ENCODE results near the gene TRIO.

The TRIO gene

DNA sequence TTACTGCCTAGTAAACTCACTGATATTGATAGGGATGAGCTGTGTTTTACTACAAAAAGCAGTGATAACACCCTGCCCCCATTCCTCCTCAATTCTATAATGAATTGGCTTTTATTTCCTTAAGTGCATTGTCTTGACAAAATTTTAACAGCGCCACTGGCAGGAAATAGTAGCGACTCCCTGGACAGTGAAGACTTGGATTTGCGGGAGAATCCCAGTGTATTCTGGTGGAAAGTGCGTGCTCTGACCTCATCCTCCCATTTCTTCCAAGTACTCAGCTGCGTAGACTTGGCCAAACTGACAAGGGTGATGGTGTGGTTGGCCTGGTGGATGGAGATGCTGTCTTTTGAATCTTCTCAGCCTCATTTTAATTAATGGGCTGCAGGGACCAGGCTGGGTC is 5.3 kb downstream of the TRIO start:
- no peak for DNase-seq (ENCODE audit: low spot score)

DNA sequence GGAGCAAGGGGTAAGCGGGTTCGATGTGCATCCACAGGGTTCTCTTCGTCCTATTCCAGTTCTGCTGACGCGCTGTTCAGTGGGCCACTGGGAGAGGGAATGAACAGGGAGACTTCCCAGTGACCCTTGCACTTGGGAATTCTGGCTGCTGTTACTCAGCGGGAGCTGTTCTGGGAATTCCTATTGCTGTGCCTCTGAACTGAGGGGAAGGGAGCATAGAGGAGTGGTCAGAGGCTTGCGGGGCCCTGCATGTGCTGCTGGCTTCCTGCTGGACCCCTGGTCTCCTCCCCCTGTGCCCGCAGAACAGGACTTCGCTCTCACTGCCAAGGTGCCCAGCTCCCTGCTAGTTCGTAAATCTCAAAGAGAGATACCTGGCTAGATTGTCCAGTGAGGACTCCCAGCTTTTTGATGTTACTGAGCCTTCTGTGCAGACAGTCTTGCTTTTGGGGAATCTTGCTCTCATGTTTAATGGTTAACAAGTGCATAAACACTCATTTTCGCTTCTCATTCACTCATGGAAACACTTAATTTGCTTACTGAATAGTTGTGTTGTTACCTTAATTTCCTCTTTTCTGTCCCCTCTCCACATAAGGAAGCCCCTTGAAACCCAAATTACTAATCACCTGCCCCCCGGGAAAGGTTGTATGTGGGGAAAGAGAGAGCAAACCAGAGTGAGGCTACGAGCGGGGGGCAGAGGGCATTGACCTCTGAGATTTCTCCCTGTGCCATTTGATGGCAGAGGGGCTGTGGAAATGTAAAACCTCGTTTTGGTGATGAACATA is 5.9 kb downstream of the TRIO start:
- no peak for DNase-seq (ENCODE audit: low spot score)

DNA sequence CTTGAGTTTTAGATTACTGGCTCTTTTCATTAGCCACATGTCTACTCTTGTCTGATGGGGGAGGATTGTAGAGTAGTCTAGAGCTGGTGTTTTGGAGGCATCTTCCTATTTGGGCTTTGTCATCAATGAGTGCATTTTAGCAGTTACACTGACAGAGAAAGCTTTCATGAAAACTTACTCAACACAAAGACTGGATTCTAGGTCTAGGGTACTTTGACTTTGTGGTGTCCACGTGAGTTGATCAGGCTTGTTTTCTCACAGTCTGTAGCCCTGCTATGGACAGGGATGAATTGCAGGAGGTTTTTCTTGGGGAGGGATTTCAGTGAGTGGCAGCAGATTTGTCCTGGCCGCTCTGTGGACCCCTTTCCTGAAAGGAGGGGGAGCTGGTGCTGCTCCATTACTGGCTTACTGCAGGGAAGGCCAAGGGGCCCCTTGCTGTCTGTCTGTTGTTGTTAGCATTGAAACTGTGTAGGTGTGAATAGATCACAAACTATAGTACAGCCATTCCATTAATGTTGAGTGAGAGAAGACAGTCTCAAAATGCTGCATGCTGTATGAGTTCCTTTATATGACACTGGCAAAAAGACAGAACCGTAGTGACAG is 6.6 kb downstream of the TRIO start:
- DNase-seq (ENCODE audit: low spot score): no peak

DNA sequence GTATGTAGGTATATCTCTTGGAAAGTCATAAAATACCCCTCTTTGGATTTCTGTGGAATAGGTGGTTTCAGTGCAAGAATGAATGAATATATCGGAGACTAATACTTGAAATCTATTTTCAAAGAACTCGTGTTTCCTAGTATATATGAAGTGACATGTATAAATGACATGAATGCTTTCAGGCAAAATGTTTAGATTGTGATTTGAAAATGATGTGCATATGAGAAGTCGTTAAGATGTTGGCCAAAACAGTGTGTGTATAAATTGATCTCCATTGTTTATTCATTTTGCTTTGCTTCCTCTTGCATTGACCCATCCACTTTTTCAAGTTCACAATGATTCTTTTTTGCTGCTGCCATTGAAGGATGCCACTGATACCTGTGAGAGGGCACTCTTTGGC is 8.3 kb downstream of the TRIO start:
- DNase-seq (ENCODE audit: low spot score): no peak

DNA sequence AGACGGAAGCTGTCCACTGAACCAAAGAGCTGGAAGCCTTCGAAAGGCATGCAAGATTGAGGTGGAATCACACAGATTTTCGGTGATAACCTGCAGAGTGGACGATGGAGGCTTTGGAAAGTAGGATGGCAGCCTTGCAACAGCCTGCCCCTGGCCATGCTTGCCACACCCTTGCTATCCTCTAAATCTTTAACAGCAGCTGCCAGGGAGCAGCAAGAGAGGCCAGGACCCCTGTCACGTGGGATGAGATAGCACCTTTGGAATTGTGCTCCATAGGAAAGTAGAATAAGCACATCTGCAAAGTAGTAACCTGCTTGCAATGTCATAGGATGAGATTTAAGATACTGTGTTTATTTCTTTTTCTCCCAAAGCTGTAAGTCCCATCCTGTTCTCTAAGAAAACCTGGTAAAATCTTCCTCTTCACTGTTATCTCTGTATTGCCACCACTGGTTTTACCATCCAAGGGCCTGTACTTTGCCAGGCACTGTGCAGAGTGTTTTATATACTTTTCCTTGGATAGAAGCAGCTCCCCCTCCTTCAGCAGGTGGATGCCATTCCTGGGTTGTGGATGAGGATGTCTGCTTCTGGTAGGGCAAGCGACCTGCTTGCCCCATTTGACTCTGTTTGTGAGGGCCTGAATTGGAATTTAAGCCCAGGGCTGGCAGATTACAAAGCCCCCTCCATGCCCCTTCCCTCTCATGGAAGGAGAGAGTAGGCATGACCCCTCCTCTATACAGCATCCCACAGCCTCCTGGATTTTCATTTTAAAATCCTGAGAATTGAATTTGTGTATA is 10.1 kb downstream of the TRIO start:
- no peak for DNase-seq (ENCODE audit: low spot score)

DNA sequence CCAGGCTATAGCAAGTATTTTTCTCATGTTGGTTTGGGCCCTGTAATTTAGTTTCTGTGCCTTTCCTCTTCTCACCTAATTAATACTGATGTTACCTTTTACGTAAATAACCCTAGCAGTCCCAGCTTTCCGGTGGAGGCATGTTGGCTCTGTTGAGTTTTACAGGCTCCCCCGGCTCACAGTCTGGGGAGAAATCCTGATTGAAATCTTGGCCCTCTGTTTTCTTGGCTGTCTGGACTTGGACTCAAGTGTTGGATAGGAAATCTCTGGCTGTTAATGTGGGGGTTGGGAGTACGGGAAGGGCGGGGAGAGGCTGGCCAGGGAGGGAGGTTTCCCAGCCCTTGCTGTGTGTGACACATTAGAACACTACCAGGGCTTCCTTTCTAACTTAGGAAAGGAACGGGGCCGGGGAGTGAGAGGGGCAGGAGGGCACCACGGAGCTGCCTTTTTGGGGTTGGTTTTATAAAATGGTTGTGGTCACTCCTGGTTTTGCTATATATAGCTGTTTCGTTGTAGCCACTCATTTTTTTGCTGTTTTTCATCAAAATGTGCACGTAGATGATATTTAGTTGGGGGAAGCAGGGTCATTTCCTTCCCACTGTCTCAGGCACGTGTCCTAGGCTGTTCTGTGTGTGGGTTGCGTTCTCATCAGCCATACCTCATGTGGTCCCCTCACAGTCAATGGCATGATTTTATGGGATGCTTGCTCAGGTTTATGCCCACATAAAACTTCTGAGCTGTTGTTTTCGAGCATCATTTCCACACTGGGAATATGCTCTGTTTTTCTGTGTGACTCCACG is 11.0 kb downstream of the TRIO start:
- peak; percentile 81 for DNase-seq (ENCODE audit: low spot score)

DNA sequence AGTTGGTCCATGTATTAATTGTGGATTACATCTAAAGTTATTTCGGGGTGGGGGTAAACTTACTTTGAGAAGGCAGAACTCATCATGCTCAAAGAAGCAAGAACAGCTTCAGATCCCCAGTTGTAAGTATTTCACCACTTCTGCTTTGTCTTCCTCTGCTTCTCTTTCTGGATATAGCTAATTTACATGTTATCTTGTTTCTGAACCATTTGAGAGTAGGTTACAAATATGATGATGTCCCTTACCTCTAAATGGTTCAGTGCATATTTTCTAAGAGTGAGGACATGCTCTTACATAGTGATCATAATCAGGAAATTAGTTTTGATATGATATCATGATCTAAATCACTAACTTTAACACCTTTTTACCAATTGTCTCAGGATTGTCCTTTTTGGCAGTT is 11.9 kb downstream of the TRIO start:
- DNase-seq (ENCODE audit: low spot score): no peak

DNA sequence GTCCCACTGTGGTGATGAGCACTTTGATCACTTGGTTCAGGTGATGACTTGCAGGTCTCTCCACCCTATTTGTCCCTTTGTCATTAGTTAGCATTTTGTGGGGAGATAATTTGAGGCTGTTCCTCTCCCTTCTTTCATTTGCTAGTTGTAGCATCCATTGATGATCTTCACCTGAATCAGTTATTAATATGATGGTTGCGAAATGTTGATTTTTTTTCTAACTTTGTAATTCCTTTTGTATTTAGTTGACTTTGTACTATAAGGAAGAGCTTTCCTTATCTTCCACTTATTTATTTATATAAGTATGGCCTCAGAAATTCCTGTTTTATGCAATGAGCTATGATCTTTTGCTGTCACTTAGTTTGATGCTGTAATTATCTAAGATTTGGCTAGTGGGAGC is 12.6 kb downstream of the TRIO start:
- DNase-seq (ENCODE audit: low spot score): no peak

DNA sequence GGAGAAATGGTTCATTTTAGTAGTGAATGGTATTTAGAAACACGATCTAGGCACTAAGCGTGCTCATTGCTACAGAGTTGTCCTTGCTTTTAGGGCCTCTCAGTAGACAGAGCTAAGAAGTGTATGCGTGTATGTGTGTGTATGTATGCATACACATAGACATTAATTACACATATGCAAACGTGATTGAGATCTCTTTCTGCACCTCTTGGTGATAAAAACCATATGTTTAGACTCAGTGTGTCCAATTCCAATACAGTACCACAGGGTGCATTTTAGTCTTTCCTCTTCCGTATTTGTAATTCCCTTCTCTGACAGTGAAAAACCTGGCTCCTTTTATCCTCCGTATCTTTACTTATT is 13.1 kb downstream of the TRIO start:
- DNase-seq (ENCODE audit: low spot score): no peak

DNA sequence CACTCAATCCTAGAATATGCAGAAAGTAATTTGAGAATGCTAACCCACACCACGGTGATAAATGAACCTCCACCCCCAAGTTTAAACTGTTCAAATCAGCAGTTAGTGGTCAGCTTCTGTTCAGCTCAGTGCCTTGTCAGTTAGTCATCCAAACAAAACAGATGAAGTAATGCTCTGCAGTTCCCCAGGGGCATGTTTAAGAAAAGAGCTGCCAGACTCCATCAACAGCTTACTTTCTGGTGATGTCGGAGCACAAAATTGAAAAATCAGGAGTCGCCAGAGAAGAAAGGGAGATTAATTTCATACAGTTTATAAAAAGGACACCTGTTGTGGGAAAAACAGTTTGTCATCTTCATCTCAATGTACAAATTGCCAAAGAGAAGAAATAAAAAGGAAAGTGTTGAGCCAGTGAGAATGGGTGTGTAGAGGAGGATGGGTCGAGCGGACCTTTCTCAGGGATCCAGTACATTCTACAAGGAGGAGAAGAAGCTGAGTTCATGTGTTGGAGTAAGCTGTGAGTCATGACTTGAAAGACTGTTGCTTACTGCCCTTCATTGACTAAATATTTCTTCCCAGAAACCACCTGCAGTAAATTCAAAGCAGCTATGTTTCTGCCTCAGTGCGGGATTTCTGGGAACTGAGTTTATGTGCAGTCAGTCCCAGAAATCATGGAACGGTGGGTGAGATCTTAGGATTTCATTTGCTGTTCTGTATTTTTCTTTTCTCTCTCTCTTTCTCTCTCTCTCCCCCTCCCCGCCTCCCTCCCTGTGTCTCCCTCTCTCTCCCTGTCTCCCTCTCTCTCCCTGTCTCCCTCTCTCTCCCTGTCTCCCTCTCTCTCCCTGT is 13.7 kb downstream of the TRIO start:
- no peak for DNase-seq (ENCODE audit: low spot score)

DNA sequence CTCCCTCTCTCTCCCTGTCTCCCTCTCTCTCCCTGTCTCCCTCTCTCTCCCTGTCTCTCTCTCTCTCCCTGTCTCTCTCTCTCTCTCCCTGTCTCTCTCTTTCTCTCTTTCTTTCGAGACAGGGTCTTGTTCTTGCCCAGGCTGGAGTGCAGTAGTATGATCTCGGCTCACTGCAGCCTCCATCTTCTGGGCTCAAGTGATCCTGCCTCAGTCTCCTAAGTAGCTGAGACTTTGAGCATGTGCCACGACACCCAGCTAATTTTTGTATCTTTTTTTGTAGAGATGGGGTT is 14.3 kb downstream of the TRIO start:
- DNase-seq (ENCODE audit: low spot score): no peak

DNA sequence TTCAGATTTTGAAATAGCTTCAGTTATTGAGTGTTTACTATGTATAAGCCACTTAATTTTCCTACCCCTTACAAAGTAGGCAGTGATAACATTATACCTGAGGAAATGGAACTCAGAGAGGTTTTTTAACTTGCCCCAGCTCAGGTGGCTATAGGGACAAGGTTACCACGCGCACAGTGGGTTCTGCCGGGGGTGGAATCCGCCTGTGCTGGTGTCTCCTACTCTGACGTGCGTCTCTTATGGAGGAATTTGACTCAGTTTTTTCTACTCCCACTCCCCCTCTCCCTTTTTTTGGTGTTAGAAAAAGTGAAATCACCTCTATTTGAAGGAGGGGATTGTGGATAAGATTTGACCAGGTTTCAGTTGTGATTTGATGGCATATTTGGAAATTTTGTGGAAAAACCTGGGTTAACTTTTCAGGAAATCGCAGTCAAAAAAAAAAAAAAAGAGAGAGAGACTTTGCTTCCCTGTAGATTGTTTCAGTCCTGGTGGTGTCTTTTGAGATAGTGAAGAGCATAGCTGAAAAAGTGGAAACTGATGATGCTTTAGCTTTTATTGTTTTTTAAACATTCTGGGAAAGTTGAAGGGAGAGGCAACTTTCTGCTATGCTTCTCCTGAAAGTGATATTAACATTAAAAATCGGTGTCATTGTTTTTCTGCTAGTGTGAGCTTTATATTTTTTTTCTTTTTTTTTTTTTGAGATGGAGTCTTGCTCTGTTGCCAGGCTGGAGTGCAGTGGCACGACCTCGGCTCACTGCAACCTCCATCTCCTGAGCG is 15.9 kb downstream of the TRIO start:
- no peak for DNase-seq (ENCODE audit: low spot score)

DNA sequence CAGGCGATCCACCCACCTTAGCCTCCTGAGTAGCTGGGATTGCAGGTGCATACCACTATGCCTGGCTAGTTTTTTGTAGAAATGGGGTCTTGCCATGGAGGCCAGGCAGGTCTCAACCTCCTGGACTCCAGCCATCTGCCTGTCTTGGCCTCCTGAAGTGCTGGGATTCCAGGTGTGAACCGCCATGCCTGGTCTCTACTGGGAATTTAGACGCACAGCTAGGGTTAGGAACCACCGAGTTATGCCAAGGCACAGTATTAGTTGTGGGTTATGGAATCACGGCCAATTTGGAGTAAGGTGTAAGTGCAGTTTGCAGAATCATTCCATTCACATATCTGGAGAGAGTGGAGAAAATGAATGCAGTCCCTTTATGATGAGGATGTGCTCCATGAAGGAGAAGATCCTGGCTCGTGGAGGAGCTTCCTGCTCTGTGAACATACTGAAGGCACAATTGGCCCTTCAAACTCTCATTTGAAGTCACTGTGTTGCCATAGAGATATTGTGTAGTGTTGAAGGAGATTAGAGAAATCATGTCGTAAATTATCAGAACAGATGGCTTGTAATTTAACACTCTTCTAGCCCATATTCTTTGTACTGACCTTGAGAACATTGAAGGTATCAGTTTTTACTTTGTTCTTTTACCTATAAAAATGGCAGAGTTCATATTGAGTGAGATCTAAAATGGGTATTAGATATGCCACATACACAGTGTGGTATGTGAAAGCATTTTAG is 18.8 kb downstream of the TRIO start:
- no peak for DNase-seq (ENCODE audit: low spot score)

DNA sequence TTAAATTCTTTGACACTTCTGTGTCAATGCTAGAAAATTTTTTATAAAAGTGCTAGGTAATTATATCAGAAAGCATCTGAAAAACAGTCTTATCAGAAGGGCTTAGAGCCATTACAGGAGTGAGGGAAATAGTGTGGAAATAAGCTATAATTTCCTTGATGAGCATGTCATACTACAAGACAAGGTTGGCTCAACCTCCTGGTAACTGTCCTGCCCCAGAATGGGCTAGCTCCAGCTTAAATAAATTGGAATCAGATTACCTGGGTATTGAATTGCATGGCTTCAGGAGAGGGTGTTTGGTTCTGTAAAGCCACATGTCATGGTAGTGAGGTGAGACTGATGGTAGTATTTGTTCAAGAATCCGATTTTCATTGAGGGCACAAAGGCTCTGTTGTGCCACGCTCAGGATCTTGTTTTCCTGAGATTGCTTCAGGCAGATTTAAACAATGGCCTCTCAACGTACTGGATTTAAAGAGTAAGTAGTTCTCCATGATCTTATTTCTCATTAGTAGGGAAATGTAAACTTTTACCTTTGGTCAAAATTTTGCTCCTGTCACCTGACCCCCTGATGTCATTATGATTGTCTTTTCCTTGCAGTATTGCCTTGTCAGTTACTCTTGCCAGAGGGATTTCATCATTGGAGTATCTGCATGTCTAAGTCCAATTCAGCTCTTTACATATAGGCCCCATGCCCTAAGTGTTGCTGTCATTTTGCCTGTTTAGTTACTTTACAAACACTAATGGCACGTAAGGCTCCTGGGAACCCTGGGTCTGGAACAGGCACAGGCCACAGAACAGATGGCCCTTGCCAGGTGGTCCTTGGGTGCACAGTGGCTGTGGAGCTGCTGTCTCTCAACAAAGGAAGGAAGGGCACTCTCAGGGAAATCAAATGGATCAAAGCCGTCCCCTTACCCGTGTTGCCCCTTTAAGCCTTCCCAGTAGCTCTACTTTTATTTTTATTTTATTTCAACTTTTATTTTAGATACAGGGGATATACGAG is 21.3 kb downstream of the TRIO start:
- no peak for DNase-seq (ENCODE audit: low spot score)

DNA sequence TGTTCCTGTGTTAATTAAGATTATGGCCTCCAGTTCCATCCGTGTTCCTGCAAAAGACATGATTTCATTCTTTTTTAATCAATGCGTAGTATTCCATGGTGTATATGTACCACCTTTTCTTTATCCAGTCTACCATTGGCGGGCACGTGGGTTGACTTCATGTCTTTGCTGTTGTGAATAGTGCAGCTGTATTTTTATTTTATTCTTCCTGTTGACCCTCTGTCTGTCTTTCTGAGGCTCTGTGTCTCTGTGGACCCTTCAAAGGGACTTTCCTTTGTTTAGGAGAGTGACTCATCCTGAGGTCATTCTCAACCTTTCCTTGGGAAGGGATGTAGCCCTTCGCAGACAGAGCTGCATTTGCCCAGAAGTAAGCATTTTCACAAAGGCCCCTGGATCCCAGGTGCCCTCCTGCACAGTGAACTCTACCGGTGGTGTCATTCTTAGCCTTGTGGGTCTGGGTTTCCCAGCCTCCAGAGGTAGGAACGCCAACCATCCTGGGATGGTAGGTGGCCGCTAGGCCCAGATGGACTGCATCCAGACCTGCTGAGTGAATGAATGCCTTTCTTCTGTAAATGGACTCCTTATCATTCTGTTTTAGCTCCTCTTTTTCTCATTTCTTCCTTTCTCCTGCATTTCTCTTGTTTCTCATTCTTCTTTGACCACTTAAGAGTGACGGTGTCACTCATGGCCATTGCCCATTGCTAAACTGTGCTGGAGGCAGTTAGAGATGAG is 22.4 kb downstream of the TRIO start:
- peak; percentile 96 for DNase-seq (ENCODE audit: low spot score)

DNA sequence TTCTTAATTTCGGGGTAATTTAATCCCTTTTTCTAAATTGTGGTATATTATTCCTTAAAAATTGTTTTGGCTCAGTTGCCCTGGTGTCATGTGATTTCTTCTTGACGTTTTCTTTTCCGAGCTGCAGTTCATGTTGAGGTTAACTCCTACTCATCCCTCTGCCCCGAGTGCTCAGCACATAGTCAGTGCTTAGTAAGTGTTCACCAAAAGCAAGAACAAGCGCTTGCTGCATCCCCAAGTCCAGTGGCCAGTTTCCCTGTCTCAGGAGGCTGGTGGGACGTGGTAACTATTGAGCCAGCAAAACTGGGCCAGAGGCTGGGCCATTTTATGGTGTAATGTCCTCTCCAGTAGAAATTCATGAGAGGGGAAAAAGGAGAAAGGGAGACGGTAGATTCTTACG is 23.3 kb downstream of the TRIO start:
- no peak for DNase-seq (ENCODE audit: low spot score)

DNA sequence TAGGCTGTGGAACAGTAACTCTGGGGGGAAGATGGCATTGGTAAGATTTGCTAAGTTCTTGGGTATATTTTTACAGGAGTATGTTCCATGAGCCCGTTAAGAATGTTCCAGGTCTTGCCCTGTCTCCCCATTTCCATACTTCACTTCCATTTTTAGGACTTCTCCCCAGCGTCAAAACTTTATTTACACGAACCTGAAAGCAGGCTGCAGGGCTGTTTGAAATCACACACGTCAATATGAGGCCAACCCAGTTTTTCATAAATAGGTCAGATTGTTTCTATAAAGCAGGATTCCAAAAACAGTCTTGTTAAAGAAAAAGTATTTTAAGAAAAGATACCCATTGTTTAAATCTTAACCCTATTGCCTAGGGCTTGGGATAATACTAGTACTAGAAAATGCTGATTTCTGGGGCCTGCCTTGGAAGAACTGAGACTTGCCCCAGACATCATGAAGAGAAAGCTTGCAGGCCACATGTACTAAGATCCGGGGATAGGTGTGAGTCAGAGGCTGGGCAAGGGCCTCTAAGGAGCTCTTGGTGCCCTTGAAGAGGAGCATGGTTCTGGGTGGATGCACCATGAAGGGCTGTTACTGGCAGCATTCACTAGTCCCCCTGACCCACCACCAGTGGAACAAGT is 24.2 kb downstream of the TRIO start:
- DNase-seq (ENCODE audit: low spot score): no peak

Data from kidney capillary endothelial cell (primary cell).